GM21723 (cell line): ENCODE measurements around the gene DLGAP1.

Experiments
- ATAC-seq: cut with Tn5 transposase; IDR thresholded peaks from one replicate; pipeline ENCODE4 v1.9.1; 2021; ENCODE audit warnings: mild to moderate bottlenecking, moderate library complexity; ENCODE audit not compliant: unreplicated experiment

DLGAP1 gene

DNA sequence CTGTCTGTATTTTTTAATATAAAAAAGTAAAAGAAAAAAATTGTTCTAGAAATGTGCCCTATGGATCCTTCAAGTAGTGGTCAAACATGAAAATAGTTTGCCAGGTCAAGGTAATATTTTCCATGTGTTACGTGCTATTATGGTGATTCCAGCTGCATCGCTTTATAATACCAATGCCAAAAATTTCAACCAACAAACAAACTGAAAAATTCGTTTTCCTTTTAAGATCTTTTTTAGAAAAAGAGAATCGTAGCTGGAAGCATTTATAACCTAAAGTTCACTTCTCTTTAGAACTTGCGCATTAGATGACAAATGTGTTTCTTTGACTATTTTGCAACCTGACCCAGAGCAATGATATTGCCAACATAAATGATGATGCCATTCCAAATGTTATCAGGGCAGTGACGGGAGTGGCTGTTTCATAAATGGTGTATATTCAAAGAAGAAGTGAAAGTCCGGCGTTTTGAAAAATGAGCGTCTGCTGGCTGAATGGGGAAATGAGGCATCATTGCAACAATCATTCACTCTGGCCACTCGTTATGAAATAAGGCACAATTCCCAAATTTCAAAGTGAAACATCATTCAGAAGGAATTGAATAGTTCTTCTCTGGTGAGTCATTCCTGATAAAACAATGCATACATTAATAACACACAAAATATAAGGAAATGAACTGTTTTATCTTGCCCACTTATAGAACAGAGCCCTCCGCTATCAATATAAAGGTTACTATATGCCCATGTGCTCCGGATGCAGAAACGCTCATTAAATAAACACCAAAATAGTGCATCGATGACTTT, 707.7 kb downstream of the DLGAP1 start:
- ATAC-seq = no peak

DNA sequence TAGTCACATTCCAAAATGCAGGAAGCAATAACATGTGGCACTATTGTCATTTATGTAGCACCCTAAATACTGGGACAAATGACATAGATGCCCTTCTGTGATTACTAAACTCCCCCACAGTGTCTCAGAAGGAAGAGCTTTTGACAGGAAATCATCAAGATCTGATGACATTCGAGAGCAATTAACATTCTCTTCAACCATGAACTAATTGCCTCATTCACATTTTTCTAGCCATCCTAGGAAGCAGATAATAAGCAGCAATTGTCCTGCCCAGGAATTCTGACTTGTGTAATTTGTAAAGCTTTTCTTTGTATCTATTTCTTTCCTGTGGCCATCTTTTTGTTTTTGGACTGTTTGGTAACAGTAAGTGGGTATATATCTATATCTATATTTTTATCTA, 712.6 kb downstream of the DLGAP1 start:
- ATAC-seq = no peak

DNA sequence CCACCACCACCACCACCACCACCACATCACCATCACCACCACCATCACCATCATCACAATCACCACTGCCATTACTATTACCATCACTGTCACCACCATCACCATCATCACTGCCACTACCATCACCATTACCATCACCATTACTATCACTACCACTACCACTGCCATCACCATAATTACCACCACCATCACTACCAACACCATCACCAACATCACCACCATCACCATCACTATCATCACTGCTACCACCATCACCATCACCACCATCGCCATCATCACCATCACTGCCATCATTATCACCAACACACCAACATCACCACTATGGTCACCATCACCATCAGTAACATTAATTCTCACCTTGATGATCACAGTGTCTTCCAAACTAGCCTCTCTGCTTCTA, 713.8 kb downstream of the DLGAP1 start:
- ATAC-seq = no peak

DNA sequence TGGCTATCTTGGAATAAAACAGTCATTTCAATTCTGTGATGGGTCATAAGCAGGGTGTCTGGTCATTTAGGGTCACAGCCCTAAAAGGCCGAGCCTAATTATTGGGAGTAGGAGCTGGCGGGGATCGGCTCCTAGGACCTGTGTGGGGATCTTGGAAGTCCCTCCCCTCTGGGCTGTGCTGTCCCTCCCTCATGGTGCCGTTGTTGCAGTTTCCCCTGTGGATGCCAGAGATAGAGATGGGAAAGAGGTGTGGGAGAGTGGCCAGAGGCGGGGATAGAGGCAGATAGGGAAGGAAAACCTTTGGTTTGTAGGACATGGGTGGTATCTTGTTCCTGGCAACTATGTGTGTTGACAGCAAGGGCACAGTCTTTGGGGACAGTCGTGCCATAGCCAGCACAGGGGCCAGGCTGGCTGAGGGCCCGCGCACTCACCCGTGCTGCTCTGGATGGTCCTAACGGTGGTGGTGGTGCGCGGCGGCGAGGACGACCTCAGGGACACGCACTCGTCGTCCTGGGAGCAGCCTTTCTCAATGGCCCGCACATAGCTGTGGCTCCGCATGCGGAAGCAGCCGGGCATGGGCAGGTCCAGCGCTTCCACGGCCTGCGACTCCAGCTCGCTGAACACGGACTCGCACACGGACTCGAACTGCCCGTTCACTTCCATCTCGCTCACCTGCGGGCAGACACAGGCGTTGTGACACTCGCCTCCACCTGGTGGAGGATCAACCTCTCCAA, 726.2 kb downstream of the DLGAP1 start:
- ATAC-seq = no peak

DNA sequence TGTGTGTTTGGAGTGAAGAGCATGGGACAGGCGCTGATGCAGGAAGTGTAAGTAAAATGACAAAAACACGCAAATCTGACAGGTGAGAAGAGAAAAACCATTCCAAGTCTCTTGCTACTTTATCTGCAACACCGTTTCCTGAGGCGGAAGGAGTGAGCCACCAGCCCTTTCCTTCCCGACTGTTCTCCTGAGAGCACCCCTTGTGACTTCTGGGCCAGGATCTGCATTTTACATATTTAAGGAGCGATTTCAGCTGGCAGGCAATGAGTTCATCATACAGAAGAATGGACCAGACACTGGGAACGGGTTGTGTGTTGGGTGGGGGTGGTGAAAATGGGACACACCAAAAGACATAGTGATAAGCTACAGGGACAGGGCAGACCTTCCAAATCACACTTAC, 727.8 kb downstream of the DLGAP1 start:
- ATAC-seq = no peak

DNA sequence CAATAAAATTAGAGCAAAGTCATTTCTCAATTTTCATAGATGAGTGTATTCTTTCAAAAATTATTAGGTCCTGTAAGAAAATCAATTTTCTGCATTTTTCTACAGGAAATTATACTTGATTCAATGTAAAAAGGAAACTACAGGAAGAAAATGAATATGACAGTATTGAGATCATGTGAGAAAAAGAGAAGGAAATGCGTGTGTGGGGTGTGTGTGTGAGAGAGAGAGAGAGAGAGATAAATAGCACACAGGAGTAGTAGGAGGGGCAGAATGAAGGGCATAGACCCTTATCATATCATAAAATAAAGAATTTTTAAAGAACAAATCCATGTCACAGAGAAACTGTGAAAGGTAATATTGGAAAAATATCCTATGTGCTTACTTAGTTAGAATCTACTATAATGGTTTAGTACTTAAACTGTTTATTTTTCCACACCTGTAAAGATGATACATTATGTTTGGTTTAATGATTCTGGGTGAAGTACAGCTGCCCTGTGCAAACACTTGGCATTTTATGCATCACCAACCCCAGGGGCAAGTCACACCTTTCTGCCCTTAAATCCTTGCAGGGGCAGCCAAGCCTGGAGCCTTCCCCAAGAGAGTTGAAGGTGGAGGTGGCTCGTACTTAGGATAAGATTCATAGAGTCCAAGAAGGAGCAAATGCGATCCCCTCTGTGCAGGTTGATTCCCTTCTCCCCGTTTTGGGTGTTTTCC, 728.7 kb downstream of the DLGAP1 start:
- no peak for ATAC-seq

DNA sequence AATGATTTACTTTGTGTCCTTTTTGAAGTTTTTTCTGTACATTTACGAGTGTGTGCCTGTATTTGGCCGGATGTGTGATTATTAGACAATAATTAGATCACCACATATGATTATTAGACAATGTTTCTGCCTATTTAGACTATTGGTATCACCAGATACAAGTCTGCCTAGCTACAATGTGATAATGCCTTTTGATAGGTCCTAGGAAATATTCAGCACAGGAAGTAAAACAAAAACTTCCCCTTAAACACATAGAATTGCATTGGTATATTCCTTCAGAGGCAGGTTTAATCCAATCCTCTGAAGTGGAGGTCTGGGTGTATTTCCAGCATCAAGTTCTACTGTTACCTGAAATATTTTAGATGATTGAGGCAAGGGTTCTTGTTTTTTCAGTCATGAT, 730.0 kb downstream of the DLGAP1 start:
- ATAC-seq = no peak

DNA sequence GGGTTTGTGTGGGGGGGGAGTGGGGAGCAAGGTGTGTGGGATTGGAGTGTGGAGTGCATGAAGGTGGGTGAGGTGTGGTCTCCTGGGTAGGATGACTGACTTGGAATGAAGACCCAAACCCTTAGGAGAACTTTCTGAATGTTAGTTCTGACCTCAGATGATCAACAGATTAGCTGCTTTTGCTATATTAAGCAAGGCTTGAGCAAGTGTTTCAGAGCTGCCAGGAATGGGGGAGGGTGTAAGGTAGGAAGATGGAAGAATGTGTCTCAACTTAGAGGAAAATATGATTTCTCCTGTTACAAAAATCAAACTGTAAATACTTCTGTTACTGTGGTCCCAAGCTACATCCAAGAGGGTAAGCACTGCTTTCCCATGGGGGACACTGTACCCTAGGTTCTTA, 731.6 kb downstream of the DLGAP1 start:
- ATAC-seq = no peak

DNA sequence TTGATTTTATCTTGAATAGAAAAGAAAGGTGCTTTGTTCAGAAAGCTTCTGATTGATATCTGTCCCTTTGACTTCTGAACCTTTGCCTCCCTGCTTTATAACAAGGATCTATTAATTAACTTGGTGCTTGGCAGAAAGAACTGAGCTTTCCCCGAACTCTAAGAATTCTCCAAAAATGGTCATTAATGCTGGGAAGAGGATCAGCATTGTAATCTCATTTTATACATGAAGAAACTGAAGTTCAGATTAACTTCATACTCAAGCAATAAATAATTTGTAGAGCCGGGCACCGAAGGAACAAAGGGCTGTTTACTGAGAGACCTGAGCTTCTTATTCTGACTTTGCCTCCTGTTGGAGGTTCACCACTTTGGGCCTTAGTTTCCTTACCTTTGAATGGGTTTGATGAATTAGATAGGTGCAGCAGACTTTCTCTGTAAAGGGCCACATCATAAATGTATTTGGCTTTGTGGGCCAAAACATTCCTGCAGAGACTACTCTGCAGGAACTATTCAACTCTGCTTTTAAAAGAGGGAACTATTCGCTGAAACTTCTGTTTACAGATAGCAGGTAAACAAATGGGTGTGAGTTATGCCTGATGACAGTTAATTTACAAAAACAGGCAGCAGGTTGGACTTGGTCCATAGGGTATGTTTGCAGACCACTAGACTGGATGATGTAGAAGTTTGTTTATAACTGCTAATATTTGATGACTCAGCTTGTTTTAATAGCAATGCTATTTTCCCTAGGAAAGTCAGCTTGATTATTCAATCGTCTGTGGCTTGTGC, 732.3 kb downstream of the DLGAP1 start:
- ATAC-seq = no peak

DNA sequence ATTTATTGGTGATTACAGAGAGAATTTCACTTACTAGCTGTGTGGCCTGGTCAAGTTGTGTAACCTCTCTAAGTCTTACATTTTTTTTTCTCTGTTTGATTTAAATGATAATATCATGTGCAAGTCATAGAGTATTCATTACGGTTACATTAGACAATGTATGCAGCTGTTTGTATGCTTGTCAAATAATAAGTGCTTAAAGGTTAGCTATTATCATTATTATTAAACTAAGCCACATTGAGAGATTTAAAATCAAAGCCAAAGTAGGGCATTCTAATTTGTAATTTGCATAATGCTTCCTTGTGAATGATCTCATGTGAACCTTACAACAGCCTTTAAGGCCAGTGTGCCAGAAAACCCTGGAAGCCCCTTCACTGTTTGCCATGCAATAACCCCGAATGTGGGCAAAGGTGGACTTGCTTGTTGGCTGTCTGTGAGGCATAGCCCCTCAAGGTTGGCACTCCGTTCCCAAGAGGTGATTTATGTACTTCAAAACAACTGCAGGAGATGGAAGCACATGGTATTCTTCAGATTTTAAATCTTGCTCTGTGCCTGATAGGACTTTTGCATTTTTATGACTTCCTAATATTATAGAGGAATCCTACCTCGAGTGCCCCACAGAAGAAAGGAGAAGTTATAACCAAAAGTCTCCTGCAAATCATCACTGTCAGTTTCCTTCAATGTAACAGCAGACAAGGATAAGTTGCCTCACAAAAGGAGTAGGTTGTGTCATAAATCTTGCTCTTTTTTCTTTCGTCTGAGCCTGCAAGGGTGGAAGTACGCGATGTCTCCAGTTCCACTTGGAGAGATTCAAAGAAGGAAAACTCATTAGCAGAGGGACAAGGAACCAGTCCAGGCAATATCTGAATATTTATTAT, 733.1 kb downstream of the DLGAP1 start:
- ATAC-seq = no peak

DNA sequence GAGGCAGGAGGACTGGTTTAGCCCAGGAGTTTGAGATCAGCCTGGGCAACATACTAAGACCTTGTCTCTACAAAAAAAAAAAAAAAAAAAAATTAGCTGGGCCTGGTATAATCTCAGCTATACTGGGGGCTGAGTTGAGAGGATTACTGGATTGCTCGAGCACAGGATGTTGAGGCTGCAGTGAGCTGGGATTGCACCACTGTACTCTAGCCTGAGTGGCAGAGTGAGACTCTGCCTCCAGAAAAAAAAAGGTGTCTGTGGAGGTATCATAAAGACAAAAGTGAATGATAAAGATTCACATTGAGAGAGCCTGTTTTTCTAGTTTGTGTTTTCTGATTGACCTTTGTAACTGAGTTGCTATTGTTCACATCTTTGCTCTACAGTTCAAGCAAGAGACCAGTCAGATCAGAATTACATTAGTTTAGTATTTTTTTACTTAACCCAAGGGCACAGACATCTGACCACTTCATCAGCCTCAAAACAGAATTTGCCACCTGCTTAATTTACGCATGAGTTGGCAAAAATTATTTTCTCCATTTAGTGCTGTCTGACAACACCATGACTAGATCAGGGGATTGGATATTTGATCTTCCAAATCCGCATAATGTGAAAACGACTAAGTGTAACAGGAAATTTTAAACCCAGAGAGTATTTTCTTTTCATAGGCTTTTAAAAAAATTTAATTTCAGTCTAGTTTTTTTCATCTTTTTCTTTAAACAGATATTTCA, 734.1 kb downstream of the DLGAP1 start:
- no peak for ATAC-seq

DNA sequence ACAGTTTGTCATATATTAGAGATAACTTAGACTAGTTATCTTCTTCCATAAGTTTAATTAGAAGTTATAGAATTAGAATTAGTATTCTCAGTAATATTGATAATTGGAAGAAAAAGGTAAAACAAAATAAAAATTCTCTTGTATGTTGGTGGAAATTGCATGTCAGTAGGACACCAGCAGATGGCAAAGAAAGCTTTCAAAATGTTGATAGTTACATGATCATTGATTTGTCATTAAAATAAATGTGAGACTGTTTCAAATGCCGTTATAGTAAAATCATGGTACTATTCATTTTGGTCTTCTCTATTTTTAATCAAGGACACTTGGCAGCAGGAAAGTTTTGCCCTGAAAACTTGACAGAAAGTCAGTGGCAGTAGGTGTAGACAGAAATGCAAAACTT, 734.9 kb downstream of the DLGAP1 start:
- ATAC-seq = no peak

DNA sequence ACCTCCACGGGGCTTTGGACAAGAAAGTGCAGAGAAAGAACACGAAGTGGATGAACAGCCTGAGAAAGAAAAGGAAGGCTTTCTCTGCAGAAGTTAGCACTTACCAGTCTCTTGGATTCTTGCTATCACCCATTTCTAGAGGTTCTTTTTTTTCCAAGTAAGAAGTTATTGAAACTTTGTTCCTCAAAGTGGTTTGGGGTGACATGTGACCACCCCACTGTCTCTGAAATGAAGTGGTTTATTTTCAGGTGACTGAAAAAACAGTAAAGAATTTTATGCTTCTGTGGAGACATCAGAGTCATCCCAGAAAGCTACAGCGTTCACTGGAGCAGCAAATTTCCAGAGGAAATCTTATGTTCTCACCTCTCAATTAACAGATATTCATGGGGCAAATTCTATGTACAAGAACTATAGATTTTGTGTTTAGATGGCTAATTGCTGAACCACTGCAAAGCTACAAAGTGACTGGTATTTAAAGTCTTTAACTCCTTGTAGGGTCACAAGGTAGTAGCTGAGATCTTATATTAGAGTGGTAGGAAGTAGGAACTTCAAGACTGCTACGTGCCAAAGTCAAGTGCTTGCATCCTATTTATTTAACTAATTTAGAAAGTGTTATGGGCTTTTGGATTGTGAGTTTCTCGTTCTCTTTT, 737.6 kb downstream of the DLGAP1 start:
- ATAC-seq = no peak

DNA sequence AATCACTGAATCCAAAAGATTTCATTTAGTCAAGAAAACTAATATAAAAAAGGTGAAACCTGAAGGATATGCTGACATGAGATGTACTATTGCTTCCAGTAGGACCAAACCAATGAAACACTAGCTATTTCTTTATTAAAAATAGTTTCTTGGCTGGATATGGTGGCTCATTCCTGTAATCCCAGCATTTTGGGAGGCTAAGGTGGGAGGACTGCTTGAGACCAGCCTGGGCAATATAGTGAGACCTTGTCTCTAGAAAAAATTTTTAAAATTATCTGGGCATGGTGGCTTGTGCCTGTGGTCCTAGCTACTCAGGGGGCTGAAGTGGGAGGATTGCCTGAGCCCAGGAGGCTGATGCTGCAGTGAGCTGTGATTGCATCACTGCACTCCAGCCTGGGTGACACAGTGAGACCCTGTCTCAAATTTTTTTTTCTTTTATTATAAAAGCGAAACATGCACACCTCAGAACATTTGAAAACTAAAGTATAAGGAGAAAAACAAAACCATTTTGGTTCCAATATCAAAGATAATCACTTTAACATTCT, 738.9 kb downstream of the DLGAP1 start:
- no peak for ATAC-seq

DNA sequence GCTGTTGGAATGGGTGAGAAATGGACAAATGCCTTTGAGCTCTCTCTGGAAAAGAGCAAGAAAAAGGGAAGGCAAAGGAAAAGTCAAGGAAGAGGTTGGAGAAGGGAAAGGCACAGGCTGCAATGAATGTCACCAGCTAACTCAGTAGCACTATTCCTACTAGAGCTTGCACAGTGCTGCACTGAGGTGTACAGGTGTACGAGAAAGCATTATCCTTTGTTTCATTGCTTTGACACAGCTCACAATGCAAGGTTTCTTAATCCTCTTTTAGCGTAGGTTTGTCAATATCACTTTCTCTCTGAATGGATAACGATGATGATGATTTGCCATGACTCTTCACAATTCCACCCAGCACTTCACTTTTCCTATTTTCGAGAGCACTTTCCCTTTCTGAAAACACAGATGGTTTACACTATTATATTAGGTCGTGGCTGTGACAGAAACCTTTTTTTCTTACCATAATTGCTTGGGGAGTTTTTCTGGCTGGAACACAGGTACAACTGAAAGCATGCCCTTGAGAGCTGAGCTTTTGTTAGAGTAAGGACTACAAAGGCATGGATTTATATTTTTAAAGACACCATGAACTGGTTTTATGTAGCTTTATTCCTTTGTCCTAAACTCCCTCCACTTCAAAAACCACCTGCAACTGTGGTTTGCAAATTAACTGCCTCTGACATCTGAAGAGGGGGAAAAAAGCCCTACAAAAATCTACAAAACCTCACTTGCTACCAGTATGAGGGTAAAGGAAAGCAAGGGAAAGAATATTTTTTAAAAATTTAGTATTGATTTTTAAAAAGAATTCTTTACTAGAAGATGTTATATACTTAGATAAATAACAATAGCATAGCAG, 739.7 kb downstream of the DLGAP1 start:
- ATAC-seq = no peak

DNA sequence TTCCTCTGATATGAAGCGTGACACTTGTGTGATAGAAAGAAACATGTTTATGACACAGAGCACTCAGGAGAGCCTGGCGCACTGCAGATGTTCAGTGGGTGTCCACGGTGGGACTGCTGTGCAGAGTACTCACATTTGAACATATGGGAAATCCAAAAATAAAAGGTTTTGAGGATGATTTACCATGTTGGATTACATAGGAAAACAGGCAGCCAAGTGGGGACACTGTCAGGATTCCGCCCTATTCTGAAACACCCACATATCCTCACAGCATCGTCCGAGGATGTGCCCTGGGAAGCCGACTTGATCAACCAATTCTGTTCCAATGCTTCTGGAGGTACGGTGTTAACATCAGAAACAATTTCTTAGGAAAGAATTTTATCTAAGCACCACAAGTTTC, 741.4 kb downstream of the DLGAP1 start:
- no peak for ATAC-seq

DNA sequence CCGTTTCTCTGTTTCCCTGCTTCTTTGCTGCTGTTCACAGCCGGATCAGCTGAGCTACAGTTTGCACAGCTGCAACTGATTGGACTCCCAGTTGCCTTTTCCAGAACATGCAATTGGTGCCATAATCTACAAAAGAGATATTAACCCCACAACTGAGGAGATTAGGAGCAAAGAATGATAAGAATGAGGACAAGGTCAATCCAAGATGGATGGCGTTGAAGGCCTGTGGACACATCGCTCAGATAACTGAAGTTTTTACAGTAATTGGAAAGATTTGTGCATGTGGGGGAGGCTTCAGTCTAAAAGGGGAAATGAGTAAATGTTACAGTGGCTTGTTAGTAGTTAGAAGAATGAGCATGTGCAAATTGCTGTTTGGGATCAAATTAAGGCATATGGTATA, 741.9 kb downstream of the DLGAP1 start:
- no peak for ATAC-seq

DNA sequence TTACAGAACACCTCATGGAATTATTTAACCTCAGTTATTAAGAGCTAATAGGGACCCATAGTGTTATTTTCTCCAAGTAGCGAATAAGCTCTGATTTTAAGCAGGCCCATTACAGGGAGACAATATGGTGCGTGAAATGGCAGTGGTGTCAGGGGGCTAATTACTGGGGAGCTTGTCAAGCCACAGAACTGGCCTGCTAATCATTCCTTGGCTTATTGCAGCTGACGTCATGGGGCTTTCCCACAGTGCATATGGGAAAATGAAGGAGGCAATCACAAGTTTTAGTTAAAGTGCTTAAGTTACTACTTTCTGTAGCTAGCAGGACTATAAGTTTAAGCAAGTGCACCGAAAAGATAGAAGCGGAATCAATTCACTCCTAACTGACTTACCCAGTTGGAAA, 742.6 kb downstream of the DLGAP1 start:
- no peak for ATAC-seq
